NCI-H1694 (cell line): ENCODE data around the gene EPS8L1.
"Not testable (repeated sequence)": the region's sequence is repeated elsewhere in the genome, so short reads cannot be mapped to it uniquely, and the experiment has no call there.

Source experiments
- DNase-seq: peaks from one replicate; lab custom pipeline; 2025; lab: John Stamatoyannopoulos, UW

The EPS8L1 gene

DNA sequence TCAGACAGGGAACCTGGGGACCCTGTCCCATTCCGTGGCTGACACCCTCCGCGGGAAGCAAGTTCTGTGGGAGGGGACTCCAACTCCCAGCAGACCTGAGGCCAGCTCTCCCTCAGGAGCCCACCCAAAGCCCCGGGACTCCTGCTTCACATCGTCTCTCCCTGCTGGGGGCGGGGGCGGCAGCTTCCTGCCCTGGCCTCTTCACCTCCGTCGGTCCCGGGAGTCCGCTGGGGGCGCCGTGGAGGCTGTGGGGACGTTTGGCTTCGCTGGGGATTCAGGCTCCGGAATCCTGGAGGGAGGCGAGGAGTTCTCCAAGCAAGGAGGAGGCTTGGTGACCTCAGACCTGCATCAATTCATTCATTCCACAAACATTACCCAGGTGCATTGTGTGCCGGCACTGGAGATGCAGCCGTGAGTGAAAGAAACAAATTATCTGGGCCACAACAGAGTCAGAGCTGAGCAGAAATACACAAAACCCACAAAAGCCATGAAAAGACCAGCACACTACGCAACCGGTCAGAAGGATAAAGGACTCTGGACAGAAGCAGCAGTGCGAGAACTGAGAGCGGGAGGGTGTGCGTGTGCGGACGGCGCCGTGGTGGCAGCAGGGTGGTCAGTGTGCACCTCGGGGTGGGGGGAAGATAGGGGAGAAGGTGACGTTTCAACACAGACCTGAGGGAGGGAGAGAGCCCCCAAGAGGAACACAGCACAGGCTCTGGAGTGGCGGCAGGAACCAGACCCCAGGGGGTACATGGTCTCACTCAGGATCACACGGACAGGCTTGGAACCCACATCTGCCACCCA is 19.0 kb downstream of the EPS8L1 start:
- no peak for DNase-seq

- DNase-seq: no peak
Measured at GRCh38 chr19:55095260-55096060, 19.8 kb downstream of the EPS8L1 start.

GRCh38 chr19:55096061-55096701 is 20.5 kb downstream of the EPS8L1 start:
- no peak for DNase-seq

- DNase-seq: no peak
Measured at GRCh38 chr19:55097864-55098715, 22.4 kb downstream of the EPS8L1 start.

DNA sequence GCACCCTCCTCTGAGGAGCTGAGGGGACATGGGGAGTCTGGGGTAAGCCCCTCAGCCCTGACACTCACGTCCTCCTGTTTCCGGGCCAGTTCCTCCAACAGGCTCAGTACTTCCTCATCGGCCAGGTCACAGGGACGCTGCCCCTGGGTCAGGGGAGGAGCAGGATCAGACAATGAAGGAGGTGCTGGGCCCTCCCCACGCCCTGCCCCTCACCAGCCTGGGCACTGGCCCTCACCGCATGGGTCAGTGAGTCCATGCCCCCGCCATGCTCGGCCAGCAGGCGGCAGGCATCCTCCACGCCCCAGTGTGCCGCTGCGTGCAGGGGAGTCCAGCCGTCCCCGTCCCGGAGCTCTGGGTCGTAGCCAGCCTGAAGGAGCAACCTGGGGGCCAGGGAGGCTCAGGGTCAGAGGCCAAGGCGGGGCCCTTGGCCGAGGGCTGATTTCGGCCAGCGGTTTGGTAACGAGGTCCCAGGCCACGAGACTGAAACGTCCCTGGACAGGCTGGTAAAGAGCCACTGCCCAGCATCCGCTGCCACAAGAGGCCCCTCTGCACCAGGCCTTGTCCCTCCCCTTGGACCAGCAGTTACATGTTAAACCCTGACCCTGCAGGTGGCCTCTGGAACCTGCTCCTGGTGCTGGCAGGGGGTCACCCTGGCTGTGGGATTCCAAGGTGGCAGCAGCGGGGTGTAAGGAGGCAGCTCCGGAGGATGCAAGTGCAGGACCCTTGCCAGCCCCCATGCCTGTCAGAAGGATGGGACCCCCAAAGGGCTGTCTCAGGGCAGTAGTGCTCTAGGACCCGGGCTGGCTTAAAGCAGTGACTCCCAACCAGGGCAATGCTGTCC is 23.3 kb downstream of the EPS8L1 start:
- no peak for DNase-seq

DNA sequence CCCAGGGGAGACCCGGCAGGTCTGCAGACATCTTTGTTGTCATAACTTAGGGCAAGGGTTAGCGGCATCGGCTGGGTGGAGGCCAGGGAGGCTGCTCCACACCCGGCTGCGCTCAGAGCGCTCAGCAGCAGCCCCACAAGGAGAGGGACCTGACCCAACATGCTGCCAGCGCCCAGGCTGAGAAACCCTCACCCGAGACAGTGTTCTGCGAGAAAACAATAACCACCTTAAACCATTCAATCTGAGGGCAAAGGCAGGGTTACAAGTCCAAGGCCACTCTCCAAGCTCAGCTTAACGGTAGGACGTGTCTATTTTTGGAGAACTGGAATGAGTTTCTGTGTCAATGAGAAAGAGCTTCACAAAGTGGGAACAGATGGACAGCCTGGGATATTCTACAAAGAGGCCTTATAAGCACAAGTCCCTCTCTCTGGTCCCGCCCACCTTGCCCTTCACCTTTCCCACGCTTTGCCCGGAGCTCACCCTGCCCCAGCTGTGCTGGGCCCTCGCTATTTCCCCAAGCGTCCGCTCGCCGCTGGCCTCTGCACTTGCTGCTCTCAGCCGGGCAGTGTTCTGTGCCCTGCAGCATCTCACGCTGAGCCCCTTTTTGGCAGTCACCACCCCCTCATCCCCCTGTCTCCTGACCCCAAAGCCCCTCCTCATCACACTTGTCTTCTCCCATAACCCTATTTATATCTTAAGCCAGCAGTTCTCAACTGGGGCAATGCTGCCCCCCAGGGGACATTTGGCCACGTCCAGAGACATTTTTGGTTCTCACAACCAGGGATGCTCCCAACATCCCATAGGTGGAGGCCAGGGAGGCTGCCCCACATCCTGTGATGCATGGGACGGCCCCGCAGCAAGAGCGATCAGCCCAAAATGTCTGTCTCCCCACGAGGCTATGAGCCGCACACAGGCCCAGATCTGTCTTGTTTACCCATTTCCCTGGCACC is 24.2 kb downstream of the EPS8L1 start:
- no peak for DNase-seq

DNA sequence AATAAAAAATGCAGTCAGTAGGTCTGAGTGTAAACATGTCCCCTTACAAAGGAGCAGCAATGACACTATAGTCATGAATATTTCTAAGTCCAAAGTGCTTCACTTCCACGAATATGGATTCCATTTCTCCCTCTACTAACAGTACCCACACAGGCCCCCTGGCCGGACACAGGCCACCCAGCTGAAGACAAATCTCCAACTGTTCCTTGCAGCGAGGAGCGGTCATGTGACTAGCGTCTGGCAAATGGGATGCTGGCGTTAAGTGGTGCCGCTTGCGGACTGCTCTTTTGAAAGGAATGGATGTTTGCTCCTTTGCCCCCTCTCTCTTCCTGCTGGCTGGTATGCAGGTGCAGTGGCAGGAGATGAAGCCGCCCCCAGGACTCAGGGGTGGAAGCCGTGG is 25.6 kb downstream of the EPS8L1 start:
- DNase-seq: no peak

DNA sequence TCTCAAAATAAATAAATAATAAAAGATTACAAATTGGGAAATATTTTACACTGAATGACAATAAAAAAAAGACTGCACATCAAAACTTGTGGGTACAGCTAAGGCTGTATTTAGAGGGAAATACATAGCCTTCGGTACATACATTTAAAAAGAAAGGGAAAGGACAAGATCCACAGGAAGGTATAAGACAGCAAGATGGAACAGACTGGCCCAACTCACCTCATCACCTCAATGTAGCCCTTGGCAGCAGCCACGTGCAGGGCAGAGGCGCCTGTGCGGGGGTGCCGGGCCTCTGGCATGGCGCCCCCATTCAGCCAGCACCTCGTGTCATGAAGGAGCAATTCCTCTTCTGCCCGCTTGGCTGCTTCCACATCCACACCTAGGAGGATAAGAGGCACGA is 27.5 kb downstream of the EPS8L1 start:
- DNase-seq: no peak

DNA sequence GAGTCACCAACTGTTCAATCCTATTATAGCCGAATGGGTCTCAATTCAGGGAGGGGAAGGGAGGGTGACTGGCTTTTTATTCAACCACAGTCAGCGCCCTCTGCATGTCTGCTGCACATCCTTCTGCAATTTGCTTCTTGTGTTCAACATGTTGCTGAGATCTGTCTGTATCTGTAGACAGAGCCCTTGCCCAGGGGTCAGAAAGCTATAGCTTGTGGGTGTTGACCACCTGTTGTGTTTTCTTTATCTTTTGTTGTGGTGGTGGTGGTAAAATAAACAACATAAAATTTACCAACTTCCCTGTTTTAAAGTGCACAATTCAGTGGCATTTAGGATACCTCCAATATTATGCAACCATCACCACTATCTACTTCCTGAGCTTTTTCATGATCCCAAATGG is 29.6 kb downstream of the EPS8L1 start:
- DNase-seq: no peak

DNA sequence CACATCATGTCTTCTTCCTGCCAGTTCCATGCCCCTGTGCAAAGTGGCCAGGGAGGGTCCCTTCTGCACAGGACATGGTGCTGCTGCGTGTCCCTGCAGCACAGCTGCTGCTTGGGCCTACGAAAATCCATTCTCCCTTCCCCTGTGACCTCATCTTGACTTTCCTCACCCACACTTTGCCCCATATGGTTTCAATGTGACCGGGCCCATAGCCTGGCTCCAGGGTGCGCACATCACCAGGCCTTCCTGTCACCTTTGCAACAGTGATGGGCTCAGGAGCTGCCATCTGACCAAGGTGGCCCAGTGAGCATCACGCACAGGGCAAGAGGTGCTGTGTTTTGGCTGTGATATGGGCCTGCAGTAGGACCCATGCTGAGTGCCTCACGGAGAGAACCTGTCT is 30.9 kb downstream of the EPS8L1 start:
- no peak for DNase-seq

GRCh38 chr19:55107252-55107651 is 31.6 kb downstream of the EPS8L1 start:
- DNase-seq: not testable (repeated sequence)

DNA sequence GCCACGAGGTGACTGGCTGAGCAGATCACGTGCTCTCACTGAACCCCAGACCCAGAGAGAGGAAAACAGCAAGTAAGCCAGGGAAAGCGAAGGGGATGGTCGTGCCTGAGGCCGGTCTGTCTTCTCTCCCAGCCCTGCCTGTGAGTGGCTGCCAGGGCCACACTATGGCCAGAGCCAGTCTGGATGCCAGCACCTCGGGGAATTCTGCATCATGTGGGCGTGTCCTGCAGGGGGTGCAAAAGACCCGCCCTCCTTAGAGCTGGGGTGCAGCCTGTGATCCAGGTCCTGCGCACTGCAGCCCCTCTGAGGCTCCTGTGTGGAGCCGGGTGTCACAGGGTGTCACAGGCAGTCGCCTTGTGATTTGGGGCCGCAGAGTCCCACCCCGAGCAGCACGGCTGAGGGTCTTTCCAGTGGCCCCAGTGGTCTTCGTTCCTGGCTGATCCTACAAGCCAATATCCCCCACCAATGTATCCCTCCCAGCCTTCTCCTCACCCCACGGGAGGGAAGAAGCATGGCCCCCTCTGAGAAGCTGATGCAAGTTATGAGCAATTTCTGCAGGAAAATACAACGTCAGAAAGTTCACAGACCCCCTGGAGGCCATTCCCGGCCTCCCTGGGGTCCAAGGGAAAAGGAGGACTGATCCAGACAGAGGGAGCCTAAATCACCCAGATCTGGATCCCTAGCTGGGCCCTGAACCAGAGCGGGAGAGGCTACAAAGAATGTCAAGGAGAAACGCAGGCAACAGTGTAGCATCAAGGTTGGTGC is 34.0 kb downstream of the EPS8L1 start:
- no peak for DNase-seq

DNA sequence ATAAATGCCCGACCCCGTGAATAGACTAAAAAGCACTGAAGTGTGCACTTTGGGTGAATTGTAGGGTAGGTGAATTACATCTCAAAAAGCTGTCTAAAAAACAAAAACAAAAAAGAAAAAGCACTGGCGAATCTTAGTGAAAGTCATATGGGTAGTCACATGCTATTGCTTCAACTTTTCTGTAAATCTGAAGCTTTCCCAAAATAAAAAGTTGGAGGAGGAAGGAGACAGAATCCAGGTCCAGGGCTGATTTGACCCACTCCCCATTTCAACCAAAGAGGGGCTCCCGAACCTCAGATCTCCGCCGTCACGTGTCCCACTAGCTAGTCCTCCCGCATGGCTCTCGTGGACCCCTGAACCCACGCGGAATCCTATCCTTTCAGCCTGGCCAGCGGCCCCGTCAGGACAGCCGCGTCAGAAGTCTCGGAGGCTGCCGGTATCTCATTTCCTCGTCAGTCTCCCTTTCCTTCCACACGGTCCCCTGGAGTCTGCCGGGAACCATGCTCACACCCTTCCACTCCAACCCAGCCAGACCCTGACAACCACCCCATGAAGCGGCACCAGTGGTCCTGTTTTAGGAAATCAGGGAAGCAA is 35.7 kb downstream of the EPS8L1 start:
- DNase-seq: no peak

DNA sequence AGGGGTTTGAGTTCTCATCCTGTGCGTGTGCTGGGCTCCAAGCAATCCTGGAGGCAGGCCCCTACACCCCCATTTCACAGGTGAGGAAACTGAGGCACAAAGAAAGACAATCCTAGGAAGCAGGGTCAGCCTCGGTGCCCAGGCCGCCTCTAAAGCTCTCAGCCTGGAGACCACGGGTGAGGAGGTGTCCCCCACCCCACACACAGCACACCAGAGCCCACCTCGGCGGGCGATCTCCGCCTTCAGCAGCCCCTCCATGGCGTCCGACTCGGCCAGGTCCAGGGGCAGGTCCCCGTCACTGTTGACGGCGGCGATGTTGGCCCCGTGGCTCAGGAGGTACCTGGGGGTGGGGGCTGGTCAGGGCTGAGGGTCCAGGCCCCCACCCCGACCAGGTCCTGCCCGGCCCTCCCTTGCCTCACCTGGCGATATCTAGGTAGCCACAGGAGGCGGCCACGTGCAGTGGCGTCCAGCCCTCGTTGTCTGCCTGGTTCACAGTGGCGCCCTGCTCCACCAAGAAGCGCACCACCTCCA is 36.6 kb downstream of the EPS8L1 start:
- DNase-seq: no peak

GRCh38 chr19:55112777-55113569 is 37.3 kb downstream of the EPS8L1 start:
- DNase-seq: no peak

DNA sequence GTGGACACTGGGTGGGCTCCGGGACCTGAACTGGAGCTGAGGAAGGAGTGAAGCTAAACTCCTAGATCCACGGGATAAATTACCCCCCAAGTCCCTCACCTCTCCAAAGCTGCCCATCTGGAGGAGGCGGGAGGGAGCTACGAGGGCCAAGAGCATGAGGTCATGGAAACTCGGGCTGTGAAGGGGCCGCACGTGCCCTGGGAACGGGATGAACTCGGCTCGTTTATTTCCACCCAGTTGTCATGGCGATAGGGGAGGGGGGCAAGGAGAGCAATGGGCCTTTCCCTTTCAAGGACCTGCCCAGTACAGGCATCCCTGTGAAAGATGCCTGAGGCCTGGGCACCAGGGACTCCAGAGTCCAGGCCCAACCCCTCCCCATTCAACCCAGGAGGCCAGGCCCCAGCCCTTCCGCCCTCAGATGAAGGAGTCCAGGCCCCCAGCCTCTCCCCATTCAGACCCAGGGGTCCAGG is 37.9 kb downstream of the EPS8L1 start:
- DNase-seq: no peak

- DNase-seq: no peak
Measured at GRCh38 chr19:55114566-55115145, 39.0 kb downstream of the EPS8L1 start.
